GM19467 (cell line): Measurements from ENCODE around the gene BCAM.
"Not testable (repeated sequence)": the region's sequence is repeated elsewhere in the genome, so short reads cannot be mapped to it uniquely, and the experiment has no call there.

Source experiments
- ATAC-seq: cut with Tn5 transposase; IDR thresholded peaks from one replicate; pipeline ENCODE4 v1.9.1; 2021; ENCODE audit warnings: mild to moderate bottlenecking, moderate library complexity; ENCODE audit not compliant: unreplicated experiment

BCAM gene, protein sequence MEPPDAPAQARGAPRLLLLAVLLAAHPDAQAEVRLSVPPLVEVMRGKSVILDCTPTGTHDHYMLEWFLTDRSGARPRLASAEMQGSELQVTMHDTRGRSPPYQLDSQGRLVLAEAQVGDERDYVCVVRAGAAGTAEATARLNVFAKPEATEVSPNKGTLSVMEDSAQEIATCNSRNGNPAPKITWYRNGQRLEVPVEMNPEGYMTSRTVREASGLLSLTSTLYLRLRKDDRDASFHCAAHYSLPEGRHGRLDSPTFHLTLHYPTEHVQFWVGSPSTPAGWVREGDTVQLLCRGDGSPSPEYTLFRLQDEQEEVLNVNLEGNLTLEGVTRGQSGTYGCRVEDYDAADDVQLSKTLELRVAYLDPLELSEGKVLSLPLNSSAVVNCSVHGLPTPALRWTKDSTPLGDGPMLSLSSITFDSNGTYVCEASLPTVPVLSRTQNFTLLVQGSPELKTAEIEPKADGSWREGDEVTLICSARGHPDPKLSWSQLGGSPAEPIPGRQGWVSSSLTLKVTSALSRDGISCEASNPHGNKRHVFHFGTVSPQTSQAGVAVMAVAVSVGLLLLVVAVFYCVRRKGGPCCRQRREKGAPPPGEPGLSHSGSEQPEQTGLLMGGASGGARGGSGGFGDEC

DNA sequence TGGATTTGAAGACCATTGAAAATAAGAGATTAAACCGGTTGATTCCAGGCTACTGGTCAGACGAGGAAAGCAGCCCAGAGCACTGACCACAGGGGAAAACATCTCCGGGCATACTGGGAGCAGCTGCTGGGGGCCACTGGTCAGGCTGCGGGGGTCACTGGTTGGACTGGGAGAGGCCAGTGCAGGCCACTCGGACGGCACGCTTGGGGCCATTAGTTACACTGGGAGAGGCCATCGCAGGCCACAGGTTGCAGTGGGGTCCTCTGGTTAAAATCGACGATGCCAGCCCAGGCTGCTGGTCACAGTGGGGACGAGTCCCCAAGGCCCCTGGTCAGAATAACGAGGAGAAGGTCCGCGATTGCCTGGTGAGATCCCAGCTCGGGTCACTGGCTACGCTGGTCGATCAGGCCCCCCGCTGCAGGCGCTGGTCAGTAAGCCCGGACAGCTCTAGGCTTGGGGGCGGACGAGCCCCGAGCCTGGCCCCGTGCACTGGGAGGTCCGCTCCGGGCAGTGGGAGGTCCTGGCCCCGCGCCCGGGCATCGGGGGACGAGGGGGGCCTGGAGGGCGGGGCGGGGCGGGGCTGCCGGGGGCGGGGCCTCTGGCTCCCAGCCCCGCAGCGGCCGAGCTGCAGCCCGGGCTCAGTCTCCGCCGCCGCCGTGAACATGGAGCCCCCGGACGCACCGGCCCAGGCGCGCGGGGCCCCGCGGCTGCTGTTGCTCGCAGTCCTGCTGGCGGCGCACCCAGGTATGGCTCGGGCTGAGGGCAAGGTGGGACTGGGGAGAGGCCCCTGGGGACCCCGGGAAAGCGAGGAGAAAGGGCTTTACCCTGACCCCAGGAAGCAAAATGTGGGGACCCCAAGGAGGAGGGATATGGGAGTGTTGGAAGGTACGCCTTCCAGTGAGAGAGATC lies at the start of gene BCAM:
Gene BCAM, plus strand, starts transcription at position 641 of the 909 bp plus-strand sequence. Its CDS starts 22 bp downstream, at position 663.
- ATAC-seq, result no peak

DNA sequence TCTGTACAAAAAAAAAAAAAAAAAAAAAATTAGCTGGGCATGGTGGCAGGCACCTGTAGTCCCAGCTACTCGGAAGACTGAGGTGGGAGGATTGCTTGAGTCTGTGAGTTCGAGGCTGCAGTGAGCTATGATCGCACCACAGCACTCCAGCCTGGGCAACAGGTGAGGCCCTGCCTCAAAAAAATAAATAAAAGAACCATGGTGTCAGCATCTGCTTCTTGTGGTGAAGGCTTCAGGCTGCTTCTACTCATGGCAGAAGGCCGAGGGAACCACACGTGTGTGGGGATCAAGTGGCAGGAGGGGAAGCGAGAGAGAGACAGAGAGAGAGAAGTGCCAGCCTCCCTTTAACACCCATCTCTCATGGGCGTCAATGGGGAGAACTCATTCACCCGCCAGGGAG lies 46.9 kb upstream of the BCAM start:
- no peak for ATAC-seq

- ATAC-seq, result no peak
Observed at GRCh38 chr19:44765033-44765948, 43.6 kb upstream of the BCAM start.

DNA sequence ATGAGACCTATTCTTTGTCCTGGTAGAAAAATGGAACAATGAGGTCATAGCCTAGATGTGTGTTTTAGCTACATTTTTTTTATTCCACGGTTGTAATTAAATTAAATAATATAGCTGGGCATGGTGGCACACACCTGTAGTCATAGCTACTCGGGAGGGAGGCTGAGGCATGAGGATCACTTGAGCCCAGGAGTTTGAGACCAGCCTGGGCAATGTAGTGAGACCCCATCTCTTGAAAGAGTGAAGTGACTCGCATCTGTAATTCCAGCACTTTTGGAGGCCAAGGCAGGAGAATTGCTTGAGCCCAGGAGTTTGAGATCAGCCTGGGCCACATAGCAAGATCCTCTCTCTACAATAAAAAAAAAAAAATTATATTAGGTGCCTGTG lies 43.0 kb upstream of the BCAM start:
- ATAC-seq, result no peak

DNA sequence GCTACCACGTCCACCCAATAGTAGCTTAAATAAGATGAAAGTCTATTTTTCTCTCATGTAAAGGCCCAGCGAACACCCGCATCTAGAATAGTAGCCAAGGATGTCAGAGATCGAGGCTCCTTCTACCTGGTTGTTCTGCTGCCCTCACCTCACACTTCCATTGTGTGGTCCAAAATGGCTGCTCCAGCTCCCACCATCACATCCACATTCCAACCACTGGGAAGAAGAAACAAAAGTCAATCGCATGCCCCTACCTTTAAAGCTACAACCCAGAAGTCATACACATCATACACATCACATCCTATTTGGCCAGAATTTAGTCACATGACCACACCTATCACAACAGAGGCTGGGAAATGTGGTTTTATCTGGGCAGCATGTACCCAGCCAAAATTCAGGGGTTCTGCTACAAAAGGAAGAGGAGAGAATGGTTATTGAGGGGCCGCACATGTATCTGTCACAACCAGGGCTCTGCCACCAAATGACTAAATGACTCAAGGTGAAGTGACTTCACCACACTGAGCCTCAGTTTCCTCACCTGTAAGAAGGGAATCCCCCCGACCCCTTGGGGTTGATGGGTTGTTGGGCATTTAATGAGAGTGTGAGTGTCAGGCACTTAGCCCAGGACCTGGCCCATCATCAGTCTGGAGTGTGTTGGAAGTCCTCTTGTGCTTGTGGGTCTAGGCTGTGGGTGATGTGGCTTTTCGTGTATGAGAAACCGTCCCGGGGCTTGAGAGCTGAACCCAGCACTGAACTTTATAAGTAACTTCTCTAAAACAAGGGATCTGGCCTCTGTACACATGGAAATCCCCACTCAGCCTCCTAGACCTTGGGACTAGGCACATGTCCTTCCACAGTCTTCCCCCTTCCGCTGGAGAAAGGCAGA lies 41.4 kb upstream of the BCAM start:
- ATAC-seq, result no peak

DNA sequence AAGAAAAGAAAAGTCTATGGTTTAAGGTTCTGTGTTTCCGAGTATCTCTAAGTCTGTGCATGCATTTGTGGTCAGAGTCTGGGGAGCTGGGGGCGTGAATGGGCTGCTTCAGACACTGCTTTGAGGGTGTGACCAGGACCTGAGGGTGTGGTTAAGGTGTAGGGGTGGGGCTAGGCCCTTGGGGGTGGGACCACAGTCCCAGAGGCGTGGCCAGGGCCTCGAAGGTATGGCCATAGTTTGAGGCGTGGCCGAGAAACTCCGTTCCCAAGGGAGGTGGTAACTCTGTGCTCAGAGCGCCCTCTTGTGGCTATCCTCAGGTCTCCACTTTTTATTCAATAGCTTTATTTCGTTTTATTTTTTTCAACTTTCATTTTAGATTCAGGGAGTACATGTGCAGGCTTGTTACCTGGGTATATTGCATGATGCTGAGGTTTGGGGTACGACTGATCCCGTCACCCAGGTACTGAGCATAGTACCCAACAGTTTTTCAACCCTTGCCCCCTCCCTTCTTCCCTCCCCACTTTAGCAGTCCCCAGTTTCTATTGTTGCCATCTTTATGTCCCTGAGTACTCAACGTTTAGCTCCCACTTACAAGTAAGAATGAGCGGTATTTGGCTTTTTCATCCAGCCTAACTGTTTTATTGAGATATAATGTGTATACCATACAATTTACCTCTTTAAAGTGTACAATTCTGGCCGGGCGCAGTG lies 38.2 kb upstream of the BCAM start:
- ATAC-seq, result peak; percentile 95

DNA sequence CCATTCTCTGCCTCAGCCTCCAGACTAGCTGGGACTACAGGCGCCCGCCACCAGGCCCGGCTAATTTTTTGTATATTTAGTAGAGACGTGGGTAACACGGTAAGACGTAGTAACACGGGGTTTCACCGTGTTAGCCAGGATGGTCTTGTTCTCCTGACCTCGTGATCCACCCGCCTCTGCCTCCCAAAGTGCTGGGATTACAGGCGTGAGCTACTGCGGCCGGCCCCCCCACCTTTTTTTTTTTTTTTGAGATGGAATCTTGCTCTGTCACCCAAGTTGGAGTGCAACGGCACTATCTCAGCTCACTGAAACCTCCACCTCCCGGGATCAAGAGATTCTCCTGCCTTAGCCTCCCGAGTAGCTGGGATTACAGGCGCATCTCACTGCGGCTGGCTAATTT lies 36.8 kb upstream of the BCAM start:
- ATAC-seq, result not testable (repeated sequence)

DNA sequence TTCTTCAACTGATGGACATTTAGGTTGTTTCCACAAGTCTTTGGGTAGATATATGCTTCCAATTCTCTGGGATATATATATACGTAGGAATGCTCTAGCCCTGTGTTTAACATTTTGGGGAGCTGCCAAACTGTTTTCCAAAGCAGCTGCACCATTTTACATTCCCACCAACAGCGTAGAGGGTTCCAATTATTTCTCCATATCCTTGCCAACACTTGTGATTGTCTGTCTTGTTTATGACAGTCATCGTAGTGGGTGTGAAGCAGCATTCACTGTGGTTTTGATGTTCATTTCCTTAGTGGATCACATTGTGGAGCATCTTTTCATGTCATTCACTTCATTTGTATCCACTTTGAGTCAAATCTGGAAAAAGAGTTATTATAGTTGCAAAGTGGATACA lies 35.9 kb upstream of the BCAM start:
- no peak for ATAC-seq

DNA sequence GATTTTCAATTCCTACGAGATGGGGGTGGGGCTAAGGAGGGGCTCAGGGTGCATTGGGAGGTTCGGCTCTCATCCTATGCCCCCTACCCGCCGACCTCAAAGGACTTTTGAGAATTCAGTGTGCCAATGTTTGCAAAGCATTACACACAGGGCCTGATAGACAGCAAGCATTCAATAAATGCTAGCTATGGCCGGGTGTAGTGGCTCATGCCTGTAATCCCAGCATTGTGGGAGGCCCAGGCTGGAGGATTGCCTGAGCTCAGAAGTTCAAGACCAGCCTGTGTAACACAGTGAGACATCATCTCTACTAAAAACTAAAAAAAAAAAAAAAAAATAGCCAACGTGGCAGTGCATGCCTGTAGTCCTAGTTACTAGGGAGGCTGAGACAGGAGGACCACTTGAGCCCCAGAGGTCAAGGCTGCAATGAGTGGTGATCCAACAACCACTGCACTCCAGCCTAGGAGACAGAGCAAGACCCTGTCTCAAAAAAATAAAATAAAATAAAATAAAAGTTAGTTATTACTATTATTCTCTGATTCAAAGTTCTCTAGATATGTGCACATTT lies 33.1 kb upstream of the BCAM start:
- ATAC-seq, result no peak

DNA sequence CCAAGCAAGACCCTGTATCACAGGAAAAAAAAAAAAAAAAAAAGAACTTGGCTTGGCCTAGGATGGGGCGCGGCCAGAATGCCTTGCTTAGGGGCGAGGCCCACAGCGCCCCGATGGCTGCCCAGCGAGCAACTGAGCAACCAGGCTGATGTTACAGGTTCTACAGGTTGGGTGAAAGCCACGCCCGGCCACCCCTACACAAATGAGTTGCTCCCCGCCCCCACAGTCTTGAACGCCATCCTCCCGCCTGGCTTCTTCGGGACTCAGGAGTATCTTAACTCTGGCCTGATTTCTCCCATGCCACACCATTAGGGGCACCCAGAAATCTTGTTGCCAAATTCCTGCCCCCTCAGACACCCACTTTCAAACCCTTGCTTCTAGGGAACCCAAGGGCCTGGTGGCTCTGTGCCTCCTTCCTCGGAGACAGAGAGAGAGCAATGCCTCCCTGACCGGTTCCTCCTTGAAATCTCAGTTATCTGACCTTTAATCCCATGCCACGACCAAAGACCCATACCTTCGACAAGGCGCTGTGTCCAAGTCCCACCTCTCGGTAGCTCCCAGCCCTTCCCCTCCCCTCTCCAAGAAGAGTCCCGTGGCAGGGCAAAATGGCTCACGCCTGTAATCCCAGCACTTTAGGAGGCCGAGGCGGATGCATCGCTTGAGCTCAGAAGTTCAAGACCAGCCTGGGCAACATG lies 32.4 kb upstream of the BCAM start:
- ATAC-seq, result no peak

DNA sequence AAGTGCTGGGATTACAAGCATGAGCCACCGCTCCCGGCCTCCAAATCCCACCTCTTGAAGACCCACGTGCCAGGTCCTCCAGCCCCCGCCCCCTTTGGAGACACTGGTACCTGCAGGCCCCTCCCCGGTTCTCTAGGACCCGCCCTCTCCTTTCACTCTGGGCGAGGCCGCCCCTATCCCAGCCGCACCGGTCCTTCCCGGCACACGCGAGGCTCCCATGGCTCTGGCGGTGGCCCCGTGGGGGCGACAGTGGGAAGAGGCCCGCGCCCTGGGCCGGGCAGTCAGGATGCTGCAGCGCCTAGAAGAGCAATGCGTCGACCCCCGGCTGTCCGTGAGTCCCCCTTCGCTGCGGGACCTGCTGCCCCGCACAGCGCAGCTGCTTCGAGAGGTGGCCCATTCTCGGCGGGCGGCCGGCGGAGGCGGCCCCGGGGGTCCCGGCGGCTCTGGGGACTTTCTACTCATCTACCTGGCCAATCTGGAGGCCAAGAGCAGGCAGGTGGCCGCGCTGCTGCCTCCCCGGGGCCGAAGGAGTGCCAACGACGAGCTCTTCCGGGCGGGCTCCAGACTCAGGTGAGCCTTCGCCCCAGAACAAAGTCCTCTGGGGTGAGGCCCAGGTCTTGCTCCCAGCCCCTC lies 31.1 kb upstream of the BCAM start, which contains the start of gene CBLC:
Gene CBLC, plus strand, starts transcription at position 176 of the 633 bp plus-strand sequence. Its CDS starts 42 bp downstream, at position 218.
- no peak for ATAC-seq

GRCh38 chr19:44779150-44779549 lies 29.8 kb upstream of the BCAM start:
- ATAC-seq, result no peak

- not testable (repeated sequence) for ATAC-seq
Observed at GRCh38 chr19:44781694-44782093, 27.2 kb upstream of the BCAM start.

- ATAC-seq, result no peak
Observed at GRCh38 chr19:44782729-44783128, 26.2 kb upstream of the BCAM start.

DNA sequence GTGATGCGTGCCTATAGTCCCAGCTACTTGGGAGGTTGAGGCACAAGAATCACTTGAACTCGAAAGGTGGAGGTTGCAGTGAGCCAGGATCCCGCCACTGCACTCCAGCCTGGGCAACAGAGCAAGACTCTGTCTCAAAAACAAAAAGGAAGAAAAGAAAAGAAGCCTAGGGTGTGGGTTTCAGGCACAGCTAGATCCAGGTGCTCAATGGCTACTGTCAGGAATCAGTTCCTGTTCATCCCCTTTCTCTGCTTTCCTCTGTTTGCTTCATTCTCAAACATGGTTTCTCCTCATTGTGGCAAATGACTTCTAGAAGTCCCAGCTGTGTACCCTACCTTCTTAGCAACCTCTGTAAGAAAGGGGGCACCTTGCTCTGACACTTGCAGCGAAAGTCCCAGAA lies 25.4 kb upstream of the BCAM start:
- no peak for ATAC-seq

DNA sequence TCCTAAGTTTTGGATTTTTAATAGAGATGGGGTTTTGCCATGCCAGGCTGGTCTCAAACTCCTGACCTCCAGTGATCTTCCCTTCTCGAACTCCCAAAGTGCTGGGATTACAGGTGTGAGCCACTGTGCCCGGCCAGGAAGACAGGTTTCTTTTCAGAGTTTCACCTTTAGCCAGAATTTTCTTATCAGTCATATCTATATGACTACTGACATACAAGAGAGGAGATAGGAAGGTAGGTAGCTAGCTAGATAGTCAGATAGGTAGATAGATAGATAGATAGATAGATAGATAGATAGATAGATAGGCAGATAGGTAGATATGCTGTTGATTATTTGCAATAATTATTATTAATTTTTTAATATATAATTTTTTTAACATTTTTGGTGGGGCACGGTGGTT lies 23.6 kb upstream of the BCAM start:
- ATAC-seq, result no peak

GRCh38 chr19:44785993-44786392 lies 22.9 kb upstream of the BCAM start:
- ATAC-seq, result no peak
